Activated T-cell treated with anti-CD3 and anti-CD28 coated beads for 24 hours (primary cell): ENCODE results near the gene CENPP.
"Not testable (repeated sequence)": the region's sequence is repeated elsewhere in the genome, so short reads cannot be mapped to it uniquely, and the experiment has no call there.

Experiments used
- DNase-seq: peaks from one replicate; pipeline ENCODE4 v3.0.0-alpha.2; 2020; ENCODE audit warnings: low read depth

Gene CENPP

DNA sequence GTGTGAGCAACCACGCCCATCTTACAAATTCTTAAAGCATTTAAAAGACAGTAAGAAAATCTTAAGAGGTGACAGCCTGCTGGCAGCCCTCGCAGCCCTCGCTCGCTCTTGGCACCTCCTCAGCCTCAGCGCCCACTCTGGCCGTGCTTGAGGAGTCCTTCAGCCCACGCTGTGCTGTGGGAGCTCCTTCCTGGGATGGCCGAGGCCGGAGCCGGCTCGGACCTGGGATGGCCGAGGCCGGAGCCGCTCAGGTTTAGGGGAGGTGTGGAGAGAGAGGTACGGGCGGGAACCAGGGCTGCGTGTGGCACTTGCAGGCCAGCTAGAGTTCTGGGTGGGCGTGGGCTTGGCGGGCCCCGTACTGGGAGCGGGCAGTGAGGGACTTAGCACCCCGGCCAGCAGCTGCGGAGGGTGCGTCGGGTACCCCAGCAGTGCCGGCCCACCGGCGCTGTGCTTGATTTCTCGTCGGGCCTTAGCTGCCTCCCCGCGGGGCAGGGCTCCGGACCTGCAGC is 219.3 kb downstream of the CENPP start:
- DNase-seq = no peak

DNA sequence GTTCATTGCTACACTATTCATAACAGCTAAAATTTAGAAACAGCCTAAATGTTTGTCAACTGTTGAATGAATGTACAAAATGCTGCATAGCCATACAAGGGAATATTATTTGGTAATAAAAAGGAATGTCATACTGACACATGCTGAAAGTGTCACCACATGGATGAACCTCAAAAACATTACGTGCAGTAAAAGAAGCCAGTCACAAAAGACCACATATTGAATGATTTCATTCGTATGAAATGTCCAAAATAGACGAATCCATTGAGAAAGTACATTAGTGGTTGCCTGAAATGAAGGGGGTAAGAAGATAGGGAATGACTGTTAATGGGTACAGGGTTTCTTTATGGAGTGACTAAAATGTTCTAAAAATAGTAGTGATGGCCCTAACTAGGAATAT is 221.6 kb downstream of the CENPP start:
- DNase-seq = no peak

DNA sequence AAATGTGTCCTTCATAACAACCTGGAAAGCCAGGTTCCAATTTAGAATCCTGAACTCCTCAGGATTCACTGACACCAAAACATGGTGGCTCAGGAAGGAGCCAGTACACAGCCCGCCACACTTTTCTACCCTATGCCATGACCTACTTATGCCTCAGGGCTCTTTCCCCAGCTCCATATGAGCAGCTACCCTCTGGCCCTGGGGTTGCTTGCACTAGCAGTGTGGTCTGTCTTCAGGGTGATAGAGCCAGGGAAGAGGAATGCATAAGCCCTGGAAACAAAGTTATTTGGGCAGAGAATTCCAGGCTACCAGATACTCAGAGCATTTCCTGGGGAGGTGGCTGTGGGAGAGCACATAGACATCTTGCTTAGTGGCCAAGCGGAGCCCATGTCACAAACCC is 225.0 kb downstream of the CENPP start:
- no peak for DNase-seq

DNA sequence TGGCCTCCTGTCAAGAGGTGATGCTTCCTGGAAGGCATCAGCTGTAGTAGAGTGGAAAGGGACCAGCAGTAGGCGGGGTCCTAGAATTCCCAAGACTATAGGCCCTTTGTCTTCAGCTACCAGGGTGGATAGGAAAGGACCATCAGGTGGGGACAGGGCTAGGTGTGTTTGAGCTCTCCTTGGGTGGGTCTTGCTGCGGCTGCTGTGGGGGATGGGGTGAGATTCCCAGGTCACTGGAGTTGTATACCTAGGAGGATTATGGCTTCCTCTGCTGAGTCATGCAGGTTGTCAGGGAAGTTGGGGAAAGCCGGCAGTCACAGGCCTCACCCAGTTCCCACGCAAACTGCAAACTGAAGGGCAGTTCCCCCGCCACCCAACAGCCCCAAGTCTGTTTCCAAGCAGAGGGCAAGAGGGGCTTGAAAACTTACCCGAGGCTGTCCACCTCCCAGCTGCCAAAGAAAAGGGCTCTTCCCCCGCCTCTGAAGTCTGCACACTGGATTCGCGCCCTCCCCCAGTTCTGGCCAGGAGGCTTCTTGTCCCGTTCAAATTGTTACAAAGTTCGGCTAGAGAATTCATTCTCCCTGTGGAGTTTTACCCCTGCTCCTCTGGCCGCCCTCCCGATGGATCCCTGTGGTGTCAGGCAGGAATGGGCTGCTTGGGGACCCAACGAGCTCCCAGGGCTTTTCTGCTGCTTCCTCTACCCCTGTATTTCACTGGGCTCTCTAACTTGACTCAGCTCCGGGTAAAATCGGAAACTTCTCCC is 233.0 kb downstream of the CENPP start:
- no peak for DNase-seq

DNA sequence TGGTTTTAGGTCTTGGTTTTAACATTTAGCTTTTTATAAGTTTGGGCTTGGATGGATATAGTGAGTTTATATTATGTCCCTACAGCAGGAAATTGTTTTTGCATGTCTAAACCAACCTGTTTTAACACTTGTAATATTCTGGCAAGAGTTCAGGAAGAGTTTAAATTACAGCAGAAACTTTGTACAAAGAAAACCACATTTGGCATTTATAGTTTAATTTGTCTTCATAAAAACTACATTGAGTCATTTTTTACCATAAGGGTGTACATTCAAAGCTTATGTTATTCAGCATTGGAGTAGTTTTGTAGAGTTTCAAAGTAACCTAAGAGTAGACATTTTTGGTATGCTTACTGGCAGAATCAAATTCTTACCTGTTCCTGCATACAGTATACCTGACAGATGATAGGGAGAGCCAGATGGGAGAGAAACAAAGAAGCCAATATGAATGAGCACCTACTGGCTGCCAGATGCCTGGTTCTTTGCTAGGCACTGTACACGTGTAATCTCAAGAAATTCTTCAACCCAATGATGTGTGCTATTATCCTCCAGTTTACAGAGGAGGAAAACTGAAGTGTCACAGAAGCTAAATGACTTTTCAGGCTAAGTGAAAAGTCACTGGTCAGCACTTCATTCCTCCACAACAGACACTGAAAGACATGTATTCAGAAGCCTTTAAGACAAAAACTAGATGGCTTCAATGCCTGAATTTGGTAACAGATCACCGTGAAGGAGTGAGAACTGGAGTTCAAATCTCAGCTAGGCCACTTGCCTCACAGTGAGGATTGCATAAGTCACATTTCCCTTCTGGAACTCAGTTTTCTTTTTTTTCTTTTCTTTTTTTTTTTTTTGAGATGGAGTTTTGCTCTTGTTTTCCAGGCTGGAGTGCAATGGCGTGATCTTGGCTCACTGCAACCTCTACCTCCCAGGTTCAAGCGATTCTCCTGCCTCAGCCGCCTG is 235.9 kb downstream of the CENPP start:
- no peak for DNase-seq

DNA sequence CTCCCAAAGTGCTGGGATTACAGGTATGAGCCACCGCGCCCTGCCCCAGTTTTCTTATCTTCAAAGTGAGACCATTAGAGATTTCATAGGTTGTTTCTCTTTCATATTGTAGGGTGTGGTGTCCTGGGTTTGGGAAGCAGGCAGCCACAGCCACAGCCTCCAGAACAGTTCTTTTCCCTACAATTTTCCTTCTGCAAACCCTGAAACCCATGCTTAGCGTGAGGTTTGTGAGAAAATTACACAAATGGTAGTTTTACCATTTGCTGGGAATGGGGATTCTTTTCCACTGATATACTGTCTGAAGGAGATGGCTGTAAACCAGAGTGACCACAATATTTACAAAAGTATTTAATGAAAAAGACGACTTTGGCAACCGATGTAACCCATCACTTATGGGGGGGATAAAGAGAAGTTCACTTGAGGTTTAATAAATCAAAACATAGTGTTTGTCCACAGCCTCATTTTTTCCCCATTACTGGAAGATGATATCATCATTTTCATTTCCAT is 236.8 kb downstream of the CENPP start:
- DNase-seq = no peak

DNA sequence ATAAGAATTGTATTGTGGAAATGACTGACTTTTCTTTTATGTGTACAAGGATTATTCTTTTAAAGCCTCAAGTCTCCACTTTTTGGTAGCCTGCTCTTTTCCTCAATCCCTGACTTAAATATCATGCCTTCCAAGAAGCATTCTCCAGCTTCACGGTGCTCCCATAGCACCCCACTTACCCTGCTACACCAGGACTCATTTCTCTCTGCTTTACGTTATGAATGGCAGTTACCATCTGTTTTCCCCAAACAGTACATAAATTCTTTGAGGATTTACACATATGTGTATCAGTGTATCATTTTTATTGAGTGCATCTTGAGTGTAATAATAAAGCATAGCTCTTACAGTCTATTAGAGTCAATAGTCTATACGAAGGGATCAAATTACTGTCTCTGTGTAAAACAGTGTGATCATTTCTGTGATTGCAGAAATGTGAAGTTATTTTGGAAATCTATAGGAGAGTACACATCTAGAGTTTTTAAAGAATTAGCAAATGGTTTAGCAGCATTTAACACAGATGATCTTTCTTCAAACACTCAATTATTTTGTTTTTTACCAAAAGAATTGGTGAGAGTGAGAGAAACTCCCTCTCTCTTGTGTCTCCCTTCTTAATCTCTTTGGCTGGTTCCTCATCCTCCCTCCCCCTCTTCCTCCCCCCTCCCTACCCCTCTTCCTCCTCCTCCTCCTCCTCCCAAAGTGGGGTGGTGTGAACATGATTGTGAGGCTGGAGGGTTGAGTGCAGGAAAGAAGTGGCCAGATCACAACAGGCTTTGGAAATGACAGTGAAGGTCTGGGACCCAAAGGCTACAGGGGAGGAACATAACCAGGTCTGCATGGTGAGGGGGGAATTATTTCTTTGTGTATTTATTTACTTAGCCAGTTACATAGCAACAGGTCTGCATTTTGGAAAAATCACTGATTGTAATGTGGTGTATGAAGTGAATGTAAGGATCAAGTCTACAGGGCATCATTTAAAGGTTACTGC is 237.7 kb downstream of the CENPP start:
- DNase-seq = no peak

DNA sequence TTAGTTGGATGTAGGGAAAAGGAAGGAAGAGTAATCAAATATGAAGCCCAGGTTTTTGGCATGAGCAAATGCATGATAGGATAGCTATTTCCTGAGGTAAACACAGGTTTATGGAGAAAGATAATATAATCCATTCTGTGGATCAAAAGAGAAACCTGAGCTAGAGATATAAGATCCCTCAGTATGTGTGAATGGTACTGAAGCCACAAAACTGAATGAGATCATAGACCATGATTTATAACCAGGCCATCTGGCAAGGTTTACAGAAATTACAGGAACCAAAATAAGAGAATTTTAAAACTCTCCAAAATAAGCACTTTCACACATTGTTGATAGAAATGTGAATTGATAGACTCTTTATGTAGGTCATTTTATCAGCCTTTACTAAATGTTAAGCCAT is 238.8 kb downstream of the CENPP start:
- no peak for DNase-seq

DNA sequence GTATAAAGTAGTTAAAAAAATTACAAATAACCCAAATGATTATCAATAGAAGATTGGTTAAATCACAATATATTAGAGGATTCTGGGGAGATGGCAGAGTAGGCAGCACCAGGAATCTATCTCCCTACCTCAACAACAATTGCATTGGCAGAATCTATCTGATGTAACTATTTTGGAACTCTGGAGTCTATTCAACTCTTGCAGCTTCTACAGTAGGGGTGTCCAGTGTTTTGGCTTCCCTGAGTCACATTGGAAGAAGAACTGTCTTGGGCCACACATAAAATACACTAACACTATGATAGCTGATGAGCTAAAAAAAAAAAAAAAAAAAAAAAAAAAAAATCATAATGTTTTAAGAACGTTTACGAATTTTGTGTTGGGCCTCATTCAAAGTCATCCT is 239.2 kb downstream of the CENPP start:
- no peak for DNase-seq

DNA sequence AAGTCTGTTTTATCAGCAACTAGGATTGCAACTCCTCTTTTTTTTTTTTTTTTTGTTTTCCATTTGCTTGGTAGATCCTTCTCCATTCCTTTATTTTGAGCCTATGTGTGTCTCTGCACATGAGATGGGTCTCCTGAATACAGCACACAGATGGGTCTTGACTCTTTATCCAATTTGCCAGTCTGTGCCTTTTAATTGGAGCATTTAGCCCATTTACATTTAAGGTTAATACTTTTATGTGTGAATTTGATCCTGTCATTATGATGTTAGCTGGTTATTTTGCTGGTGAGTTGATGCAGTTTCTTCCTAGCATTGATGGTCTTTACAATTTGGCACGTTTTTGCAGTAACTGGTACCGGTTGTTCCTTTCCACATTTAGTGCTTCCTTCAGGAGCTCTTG is 246.1 kb downstream of the CENPP start:
- DNase-seq = not testable (repeated sequence)

DNA sequence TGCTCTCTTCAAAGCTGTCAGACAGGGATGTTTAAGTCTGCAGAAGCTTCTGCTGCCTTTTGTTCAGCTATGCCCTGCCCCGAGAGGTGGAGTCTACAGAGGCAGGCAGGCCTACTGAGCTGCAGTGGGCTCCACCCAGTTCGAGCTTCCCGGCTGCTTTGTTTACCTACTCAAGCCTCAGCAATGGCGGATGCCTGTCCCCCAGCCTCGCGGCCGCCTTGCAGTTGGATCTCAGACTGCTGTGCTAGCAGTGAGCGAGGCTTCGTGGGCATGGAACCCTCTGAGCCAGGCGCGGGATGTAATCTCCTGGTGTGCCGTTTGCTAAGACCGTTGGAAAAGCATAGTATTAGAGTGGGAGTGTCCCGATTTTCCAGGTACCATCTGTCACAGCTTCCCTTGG is 247.9 kb downstream of the CENPP start:
- not testable (repeated sequence) for DNase-seq

DNA sequence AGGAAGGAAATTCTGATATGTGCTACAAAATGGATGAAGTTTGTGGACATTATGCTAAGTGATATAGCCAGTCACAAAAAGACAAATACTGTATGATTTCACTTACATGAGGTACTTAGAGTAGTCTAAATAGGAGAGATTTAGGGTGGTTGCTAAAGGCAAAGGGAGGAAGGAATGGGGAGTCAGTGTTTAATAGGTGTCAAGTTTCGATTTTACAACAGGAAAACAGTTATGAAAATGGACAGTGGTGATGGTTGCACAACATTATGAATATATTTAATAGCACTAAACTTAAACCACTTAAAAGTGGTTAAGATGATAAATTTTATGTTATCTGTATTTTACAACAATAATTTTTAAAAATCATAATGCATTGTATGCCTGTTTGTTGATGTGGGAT is 250.4 kb downstream of the CENPP start:
- no peak for DNase-seq

DNA sequence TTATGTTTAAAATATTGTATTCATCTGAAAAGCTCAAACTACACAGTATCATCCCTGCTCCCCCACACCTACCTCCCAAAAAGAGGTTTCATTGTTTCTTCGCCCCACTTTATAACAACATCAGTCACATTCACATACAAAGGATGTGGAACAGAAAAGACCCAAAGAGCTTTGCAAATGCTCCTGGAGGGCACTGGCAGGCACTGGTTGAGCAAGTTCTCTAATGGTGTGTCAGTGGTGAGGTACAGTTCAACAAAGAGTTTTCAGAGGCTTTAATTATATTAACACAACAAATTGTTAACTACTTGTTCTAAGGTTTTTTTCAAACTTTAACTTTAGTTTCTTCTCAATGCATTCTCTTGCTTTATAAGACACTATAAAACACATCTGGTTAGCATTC is 264.2 kb downstream of the CENPP start:
- no peak for DNase-seq

DNA sequence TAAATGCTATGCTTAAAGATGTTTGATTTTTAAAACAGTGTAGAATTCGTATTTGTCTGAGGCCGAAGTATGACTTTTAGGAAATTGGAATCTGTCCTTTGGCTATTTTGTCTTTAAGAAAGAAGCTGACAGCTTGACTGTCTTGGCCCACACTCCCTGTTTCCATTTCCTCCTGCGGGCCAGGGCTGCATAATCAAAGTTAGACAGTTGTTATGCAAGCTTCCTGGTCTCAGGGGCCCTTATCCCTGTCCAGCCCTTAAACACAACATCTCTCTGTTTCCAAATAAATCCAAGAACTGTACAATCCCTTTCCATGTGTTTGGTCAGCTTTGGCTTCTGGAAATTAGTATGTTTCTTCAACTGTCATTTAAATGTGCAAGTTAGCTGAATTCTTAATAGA is 264.6 kb downstream of the CENPP start:
- no peak for DNase-seq

DNA sequence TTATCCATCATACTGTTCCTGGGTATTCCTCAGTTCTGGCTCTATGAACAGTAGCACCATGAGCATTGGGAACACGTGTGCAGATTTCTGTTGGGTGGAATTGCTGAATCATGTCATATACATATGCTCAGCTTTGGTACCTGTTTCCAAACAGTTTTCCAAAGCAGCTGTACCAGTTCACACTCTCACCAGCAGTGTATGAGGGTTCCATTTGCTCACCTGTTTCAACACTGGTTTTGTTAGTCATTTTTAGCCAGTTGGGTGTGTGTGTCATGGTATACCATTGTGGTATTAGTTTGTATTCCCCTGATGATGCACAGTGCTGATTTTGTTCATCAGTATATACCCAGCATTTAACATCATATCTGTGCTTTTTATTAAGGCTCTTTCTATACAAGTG is 266.8 kb downstream of the CENPP start:
- DNase-seq = no peak

DNA sequence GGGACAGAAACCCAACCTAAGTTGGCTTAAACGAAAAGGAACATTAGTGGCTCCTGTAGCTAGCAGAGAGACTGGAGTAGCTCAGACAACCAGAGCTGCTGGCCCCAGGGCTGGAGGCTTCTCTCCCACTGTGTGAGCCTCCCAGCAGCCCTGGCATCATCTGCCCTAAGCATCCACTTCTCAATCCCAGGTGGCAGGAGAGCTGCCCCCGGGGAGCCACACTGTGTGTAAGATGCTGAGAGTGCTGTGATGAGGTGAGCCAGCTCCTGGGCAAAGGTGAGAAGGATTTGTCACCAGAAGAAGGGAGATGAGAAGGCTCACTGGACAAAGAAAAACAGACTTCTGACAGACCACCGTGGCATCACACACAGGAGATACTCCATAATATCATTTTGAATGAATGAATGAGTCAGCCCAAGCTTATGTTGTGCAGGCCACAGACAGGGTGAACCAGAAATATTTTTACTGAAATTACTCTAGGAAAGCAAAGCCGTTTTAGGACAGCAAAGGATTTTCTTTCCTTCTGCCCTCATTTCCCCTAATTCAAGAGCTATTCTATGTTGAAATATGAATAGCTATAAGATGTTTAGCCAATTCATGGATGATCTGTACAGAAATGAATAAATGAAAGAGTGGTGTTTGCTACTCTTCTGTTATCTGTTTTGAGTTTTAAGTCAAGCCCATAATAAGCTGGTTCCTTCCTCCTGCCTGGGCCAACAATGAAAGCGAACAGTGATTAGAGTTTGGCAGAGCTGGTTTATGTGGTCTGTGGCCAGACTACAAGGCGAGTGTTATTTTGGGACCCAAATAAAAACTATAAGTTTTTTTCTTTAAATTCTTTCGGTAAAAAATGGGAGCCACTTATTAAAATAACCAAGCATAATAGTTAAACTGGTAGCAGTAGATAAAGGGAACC is 267.5 kb downstream of the CENPP start:
- DNase-seq = no peak

DNA sequence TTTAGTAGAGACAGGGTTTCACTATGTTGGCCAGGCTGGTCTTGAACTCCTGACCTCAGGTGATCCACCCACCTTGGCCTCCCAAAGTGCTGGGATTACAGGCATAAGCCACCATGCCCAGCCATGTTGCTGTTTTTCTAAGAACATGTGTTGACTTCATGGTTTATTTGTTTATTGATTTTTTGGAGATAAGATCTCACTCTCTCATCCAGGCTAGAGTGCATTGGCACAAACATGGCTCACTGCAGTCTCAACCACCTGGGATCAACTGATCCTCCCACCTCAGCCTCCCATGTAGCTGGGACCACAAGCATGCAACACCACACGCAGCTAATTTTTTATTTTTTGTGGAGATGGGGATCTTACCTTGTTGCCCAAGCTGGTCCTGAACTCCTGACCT is 269.3 kb downstream of the CENPP start:
- DNase-seq = not testable (repeated sequence)

DNA sequence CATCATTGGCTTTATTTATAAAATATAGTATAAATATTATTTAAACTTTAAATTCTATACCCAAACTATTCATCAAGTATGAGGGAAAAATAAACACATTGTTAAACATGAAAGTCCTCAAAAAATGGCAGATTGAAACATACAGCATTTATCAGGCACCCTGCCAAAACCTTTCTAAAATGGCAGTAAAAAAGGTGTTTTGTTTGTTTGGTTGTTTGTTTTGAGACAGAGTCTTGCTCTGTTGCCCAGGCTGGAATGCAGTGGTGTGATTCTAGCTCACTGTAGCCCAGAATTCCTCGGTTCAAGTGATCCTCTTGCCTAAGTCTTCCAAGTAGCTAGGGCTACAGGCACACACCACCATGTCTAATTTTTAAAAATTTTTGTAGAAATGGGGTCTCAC is 270.2 kb downstream of the CENPP start:
- DNase-seq = no peak

DNA sequence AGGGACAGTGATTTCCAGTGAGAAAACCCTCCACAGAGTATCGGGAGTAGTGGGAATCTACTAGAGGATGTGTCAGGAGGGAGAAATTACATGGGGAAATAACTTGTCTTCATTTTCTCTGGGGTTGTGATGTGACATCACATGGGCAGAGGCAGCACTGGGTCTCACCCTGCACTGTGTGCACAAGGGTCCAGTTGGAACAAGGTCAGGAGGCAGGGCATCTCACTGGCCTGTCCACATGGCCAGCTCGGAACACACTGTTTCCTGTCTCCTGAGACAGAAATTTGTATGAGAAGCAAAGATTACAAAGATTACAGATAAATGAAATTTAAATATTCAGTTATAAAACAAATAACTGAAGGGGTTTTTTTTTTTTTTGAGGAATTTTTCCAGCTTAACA is 272.6 kb downstream of the CENPP start:
- no peak for DNase-seq

DNA sequence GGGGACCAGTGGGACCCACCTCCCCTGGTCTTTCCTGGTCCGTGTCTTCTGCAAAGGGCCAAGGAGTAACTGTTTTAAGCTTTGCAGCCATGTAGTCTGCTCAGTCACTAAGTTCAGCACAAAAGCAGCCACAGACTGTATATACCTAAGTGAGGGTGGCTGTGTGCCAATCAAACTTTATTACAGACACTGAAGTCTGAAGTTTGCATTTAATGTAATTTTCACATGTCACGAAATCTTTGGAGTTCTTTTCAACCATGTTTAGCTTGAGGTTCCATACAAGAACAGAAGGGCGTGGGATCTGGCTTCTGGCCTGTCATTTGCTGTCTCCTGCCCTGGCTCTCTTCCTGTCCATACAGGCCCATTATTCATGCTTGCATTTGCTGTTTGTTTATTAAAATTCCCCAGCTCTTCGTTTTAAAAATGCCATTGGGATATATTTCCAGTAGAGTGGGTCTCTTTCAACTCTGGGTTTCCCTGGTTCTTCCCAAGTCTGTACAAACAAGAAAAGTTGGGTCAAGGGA is 274.2 kb downstream of the CENPP start:
- no peak for DNase-seq
